Subcutaneous adipose tissue (tissue), 4 donors: ENCODE results near the gene NHLH1. TPM values are rescaled to one million over a fixed set of nuclear protein-coding genes. Genes with fewer than 3 reads are reported as not detected.

ENCODE experiments used
- total RNA-seq, 4 donors: library from RNA; depleted of rRNA; stranded (reverse); fragments of >200 nt; gene quantifications; one replicate each; pipeline ENCODE4 v1.1.0, GENCODE V29; 2016
- TF ChIP-seq, protein P1 (sequence below): fragments of 450-650 bp; IDR thresholded peaks from one replicate; pipeline ENCODE4 v1.5.1; 2016; ENCODE audit warnings: low read depth, mild to moderate bottlenecking, control low read depth, antibody characterized with exemption, moderate library complexity

NHLH1 gene
- 1 to 10 TPM in 1 of 4 donors, under 1 TPM in 1, not detected in 2; 0.17 to 1.5 TPM for total RNA-seq

DNA sequence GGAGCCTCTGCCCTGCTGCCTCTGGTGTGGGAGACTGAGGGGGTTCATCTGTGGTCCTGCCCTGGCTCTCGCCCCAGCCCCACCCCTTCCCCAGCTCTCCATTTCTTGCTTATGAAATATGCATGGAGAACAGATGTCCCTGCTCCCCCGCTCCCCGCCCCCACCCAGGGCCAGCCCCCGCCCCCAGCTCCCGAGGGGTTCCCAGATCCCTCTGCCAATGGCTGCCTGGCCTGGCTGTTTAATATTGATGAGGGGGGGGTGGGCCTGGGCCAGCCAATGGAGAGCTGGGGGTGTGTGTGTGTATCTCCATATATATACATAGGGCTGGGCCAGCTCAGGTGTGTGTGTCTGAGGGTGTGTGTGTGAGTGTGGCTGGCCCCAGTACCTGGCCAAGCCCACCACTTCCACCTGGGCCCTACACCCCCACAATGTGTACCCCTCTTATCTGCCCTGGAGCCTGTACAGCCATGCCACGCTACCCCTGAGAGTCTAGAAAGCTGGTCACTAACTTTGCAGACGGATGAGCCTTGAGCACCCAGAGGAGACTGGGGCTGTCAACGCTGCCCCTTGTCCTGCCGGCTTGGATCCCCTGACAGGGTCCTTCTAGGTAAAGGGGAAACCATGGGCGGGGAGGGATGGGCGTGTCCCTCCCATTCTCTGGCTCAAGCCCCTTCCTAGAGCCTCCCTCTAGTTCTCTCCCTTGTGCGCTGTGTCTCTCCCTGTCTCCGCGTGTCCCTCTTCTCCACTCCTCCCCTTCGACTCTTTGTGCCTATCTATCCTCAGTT is at the start of gene NHLH1:
Gene NHLH1, plus strand, starts transcription at position 341 of the 785 bp plus-strand sequence. CDS start 3,661 bp downstream, outside the sequence.
- TF ChIP-seq, protein P1, sequence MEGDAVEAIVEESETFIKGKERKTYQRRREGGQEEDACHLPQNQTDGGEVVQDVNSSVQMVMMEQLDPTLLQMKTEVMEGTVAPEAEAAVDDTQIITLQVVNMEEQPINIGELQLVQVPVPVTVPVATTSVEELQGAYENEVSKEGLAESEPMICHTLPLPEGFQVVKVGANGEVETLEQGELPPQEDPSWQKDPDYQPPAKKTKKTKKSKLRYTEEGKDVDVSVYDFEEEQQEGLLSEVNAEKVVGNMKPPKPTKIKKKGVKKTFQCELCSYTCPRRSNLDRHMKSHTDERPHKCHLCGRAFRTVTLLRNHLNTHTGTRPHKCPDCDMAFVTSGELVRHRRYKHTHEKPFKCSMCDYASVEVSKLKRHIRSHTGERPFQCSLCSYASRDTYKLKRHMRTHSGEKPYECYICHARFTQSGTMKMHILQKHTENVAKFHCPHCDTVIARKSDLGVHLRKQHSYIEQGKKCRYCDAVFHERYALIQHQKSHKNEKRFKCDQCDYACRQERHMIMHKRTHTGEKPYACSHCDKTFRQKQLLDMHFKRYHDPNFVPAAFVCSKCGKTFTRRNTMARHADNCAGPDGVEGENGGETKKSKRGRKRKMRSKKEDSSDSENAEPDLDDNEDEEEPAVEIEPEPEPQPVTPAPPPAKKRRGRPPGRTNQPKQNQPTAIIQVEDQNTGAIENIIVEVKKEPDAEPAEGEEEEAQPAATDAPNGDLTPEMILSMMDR = no peak

DNA sequence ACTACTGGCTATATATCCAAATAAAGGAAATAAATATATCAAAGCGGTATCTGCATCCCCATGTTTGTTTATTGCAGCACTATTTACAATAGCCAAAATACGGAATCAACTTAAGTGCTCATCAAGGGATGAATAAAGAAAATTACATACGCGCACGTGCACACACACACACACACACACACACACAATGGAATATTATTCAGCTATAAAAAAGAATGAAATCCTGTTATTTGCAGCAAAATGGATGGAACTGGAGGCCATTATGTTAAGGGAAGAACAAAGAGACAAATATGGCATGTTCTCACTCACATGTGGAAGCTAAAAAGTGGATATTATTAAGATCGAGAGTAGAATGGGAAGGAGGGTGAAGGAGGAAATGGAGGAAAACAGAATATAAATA is 44.0 kb upstream of the NHLH1 start:
- TF ChIP-seq, protein P1 = no peak

DNA sequence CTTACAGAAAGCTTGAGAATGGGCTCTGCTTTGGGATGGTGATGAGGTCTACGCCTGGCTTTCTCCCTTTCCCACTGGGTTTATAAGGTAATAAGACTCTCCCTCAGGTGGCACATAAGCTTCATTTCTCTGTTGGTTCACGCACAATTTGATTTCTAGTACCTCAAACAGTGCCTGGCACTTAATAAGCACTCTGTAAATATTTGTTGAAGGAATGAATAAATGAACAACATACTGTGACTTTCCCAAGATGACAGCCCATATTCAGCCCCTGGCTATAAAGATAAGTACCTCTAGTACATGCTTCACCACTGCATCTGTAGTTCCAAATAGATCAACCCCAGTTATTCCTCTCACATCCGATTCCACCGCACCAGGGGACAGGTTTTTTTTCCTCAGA is 41.6 kb upstream of the NHLH1 start:
- TF ChIP-seq, protein P1 = no peak

DNA sequence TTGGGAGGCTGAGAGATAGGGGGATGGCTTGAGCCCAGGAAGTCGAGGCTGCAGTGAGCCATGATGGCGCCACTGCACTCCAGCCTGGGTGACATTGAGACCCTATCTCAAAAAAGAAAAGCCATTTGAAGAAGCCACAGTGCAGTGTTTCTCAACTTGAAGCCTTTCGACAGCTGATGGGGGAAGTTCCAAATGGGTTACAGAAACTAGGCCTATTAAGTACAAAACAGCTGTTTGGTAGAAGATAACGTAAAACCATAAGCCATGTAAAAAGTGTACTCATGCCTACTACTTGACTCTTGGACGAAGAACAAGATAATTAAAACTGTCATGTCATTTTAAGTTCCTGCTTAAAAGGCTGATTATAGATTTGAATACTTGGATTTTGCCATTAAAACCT is 40.5 kb upstream of the NHLH1 start:
- TF ChIP-seq, protein P1 = no peak

DNA sequence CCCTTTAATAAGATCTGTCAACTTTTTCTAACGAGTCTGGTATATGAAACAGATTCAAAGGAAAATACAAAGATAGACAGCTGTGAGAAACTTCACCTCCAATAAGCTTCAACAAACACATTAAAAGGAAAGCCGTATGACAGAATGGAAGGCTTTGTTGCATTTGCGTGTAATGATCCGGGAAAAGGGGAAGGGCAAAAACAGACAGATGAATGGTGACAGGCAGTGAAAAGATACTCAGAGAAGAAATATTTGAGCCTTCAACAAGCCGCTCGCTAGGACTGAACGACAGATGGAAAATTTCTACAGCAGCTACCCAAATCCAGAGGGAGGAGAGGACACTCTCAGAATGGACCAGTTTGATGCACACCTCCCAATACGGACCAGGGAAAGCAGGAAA is 38.7 kb upstream of the NHLH1 start:
- TF ChIP-seq, protein P1 = no peak

DNA sequence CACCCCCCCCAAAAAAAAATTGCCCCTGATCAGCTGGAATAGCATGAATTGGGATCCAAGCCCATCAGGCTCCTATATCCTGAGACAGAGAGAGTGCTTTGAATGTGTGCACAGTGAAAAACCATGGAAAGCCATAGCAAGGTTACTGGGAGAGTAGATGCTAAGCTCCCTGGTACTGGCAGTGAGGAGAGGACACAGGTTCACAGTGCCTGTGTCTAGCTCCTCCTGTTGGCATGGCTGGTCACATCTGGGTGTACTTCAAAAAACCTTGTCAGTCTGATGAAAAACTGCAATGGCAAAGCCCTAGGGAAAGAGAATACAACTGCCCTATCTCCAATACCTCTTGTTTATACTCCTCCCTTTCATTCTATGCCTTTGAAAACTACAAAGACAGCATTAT is 36.8 kb upstream of the NHLH1 start:
- TF ChIP-seq, protein P1 = no peak

DNA sequence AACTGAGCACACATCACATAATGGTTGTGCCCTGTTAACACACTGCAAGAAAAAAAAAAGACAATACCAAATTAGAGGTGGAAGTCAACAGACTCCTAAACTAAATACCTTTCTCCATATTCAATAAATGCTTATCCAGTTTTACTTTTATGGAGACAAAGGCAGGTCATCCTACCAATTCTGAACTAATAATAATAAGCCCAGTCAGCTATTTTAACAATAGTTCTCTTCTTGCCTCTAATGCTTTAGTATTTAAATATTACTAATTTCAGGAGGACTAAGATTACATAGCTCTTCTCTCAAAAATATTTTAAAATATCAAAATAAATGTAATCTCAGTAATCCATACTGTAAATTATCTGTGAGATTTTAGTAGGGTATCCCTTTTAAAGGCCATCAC is 34.4 kb upstream of the NHLH1 start:
- TF ChIP-seq, protein P1 = no peak
